HG02571 (cell line): Measurements from ENCODE around the gene POLR2E.
A peak's percentile ranks its signal among the peaks of the same experiment; 100 is the strongest.

Experiments
- ATAC-seq: cut with Tn5 transposase; IDR thresholded peaks from one replicate; pipeline ENCODE4 v1.9.1; 2021; ENCODE audit warnings: mild to moderate bottlenecking, moderate library complexity; ENCODE audit not compliant: unreplicated experiment

POLR2E gene

DNA sequence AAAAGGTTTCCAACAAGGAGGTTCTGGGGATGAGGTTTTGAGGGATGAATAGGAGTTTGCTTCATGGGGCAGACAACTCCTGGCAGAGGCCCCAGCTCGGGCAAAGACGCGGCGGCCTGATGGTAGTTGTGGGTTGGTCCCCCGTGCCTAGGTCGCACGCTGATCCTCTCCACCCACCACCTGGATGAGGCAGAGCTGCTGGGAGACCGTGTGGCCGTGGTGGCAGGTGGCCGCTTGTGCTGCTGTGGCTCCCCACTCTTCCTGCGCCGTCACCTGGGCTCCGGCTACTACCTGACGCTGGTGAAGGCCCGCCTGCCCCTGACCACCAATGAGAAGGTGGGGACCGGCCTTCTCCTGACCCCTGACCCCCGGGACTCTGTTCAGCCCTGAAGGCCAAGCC is 43.4 kb downstream of the POLR2E start:
- no peak for ATAC-seq

GRCh38 chr19:1050989-1051788 is 44.0 kb downstream of the POLR2E start:
- no peak for ATAC-seq

GRCh38 chr19:1049800-1050199 is 45.4 kb downstream of the POLR2E start:
- ATAC-seq, result no peak

DNA sequence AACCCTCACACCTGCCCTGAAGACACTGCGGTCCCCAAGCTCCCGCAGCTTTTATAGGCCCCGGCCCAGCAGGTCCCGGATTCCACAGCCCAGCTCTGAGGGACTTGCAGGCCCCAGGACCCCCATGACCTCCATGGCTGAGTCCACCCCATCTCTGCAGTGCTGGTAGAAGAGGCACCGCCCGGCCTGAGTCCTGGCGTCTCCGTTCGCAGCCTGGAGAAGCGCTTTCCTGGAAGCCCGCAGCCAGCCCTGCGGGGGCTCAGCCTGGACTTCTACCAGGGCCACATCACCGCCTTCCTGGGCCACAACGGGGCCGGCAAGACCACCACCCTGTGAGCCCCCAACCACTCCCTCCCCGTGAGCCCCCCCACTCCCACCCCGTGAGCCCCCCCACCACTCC is 46.1 kb downstream of the POLR2E start:
- ATAC-seq, result no peak

DNA sequence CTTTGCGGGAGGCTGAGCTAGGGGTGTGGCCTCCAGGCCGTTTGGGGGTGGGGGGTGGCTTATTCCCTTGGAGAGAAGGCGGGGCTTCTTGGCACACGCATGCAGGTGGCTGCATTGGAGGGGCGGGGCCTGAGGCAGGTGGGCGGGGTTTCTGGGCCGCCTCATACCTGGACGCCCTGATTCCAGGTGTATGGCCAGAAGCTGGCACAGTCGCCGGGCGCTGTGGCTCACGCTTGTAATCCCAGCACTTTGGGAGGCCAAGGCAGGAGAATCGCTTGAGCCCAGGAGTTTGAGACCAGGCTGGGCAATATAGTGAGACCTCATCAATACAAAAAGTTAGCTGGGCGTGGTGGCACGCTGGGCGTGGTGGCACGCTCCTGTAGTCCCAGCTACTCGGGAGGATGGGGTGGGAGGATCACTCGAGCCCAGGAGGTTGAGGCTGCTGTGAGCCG is 47.5 kb downstream of the POLR2E start:
- no peak for ATAC-seq

DNA sequence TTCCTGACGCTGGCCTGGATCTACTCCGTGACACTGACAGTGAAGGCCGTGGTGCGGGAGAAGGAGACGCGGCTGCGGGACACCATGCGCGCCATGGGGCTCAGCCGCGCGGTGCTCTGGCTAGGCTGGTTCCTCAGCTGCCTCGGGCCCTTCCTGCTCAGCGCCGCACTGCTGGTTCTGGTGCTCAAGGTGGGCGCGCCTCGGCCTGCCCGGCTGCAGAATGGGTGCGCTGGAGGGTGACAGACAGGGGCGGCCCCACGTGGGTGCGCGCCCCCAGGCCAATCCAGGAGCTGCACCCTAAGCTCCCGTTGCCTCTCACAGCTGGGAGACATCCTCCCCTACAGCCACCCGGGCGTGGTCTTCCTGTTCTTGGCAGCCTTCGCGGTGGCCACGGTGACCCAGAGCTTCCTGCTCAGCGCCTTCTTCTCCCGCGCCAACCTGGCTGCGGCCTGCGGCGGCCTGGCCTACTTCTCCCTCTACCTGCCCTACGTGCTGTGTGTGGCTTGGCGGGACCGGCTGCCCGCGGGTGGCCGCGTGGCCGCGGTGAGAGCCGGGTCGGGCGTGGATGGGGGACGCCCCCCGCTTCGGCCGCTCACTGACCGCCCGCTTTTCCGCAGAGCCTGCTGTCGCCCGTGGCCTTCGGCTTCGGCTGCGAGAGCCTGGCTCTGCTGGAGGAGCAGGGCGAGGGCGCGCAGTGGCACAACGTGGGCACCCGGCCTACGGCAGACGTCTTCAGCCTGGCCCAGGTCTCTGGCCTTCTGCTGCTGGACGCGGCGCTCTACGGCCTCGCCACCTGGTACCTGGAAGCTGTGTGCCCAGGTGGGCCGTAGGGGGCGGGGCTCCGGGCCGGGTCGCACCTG is 48.1 kb downstream of the POLR2E start:
- no peak for ATAC-seq

GRCh38 chr19:1046117-1046626 is 49.0 kb downstream of the POLR2E start:
- ATAC-seq, result no peak

DNA sequence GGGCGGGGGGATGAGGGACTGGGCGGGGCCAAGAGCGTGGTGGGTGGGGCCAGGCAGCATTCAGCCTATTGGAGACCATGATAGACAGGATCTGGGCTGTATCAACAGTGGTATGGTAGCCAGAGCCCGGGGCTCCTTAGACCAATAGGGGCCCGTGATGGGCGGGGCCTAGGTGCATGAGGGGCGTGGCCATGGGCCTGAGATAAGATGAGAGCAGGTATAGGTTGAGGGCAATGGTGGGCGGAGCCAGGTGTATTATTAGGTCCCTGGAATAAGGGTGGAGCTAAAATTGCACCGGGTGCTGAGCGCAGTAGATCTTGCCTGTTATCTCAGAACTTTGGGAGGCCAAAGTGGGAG is 50.0 kb downstream of the POLR2E start:
- no peak for ATAC-seq

DNA sequence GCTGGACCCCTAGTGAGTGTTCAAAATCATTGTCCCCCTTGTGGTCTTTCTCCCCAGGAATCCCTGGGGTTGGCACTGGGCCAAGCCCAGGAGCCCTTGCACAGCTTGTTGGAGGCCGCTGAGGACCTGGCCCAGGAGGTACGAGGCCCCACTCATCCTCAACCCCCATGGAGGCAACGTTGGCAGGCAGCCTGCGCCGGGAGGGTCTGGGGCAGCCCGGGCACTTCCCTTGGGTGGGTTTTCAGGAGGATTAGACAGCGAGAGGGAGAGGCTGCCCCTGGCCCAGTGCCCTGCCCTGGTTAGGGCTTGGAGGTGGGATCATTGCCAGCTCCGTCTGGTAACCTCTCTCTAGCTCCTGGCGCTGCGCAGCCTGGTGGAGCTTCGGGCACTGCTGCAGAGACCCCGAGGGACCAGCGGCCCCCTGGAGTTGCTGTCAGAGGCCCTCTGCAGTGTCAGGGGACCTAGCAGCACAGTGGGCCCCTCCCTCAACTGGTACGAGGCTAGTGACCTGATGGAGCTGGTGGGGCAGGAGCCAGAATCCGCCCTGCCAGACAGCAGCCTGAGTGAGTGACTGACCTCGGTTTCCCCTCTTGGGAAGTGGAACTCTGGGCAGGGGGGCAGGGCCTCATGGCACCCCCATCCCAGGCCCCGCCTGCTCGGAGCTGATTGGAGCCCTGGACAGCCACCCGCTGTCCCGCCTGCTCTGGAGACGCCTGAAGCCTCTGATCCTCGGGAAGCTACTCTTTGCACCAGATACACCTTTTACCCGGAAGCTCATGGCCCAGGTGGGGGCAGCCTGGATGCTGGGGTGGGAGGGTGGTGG is 52.3 kb downstream of the POLR2E start:
- ATAC-seq, result no peak

- no peak for ATAC-seq
Measured at GRCh38 chr19:1041835-1042685, 53.1 kb downstream of the POLR2E start.

DNA sequence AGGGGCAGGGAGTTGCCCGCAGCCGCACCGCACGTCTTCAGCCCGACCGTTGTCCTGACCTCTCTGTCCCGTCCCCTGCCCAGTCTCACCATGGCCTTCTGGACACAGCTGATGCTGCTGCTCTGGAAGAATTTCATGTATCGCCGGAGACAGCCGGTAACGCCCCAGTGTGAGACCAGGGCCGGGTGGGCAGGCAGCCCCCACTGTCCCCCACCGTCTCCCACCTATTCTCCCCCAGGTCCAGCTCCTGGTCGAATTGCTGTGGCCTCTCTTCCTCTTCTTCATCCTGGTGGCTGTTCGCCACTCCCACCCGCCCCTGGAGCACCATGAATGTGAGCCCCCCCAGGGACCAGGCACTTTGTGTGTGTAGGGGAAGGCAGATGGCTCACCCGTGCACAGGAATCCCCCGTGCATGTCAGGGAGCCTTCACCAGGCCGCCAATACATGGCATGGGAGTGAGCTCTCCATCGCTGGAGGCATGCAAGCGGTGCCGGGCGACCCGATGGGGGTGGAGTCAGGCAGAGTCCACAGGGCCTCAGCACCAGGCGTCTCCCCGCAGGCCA is 53.8 kb downstream of the POLR2E start:
- ATAC-seq, result no peak

- ATAC-seq, result peak; percentile 44
Measured at GRCh38 chr19:1040476-1041271, 54.5 kb downstream of the POLR2E start.

- ATAC-seq, result peak; percentile 70
Measured at GRCh38 chr19:1039646-1040475, 55.3 kb downstream of the POLR2E start, which contains the start of gene ABCA7. Gene ABCA7 (plus strand): TSS chr19:1040107. CDS start chr19:1041362, 1,255 bp downstream.

DNA sequence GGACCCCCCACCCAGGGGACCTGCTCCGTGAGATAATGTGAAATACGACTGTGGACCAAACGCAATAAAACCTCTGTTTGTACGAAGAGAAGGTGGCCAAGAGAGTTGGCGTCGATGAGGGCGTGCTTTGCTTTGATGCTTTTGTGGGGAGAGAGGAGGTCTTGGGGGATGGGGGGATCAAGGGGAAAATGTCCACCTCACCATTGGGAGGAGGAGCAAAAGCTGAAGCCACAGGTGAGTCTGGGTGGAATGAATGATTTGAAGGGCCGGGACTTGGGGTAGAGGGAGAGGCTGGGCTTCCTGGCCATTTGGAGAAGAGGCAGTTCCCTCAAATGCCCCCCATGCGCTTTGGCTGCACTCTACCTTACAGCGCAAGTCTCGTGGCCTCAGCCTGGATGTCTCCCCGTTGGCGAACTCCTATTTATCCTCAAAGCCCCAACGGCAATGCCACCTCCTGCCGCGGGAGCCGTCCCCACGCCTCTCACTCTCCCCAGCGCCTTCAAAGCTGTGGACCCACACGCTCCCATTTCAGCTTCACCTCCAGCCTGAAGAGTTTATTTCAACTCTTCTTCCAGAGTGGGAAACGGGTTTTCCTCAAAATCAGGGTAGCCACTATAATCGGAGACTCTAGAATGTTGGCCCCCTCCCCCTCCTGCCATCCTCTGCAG is 56.1 kb downstream of the POLR2E start:
- no peak for ATAC-seq

- ATAC-seq, result no peak
Measured at GRCh38 chr19:1037621-1038064, 57.5 kb downstream of the POLR2E start.
